ENCODE data around the gene REX1BD. TPM values are rescaled to one million over a fixed set of nuclear protein-coding genes. Genes with fewer than 3 reads are reported as not detected.

REX1BD gene
- total and polyA plus RNA-seq, 2 donors (not counting 3 experiments of a cell fraction or from before 2014, with no cell fraction given): 64.4 to 90.9 TPM

DNA sequence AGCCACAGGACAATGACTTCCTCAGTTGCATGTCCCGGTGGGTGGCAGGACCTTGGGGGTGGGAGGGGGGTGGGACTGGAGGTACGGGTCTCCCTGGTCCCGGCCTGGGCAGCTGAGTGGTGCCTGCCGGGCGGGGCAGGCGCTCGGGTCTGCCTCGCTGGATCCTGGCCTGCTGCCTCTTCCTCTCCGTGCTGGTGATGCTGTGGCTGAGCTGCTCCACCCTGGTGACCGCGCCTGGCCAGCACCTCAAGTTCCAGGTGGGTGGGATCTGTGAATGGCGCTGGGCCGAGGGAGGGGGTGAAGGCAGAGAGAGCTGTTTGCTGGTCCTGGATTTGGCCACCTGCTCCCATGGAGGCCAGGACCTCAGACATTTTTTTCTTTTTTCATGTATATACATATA lies 29.6 kb downstream of the REX1BD start:
- Histone ChIP-seq H3K36me3 (ENCODE audit: control insufficient read depth in 2 of 2, extremely low read depth in 1 of 2, insufficient read depth in 2 of 2, low read length in 2 of 2) (no peaks in the 10 kb centered on the region), H3K9me1 (replicated peaks; ENCODE audit: control insufficient read depth, extremely low read depth, insufficient read depth, low read length) (no peaks in the 10 kb centered on the region), H3K4me2 (ENCODE audit: insufficient read depth, low read length) (no peak overlapping the region), H2AFZ (ENCODE audit: low read depth, low read length) (no peak overlapping the region), H3K4me1 (ENCODE audit: control insufficient read depth, extremely low read depth, insufficient read depth, low read length) (no peaks in the 10 kb centered on the region), H3K27ac (ENCODE audit: insufficient read depth, low read depth, low read length) (no peak overlapping the region), H3K9me3 (replicated peaks; ENCODE audit: control insufficient read depth, insufficient read depth, low read length) (no peaks in the 10 kb centered on the region), H3K27me3 (ENCODE audit: control insufficient read depth in 2 of 2, insufficient read depth in 2 of 2, low read length in 2 of 2) (peaks cover 14% of the 10 kb centered on the region in 2 experiments), H3K9ac (replicated peaks; ENCODE audit: extremely low read depth, insufficient read depth, low read length) (no peak overlapping the region), H4K20me1 (replicated peaks; ENCODE audit: control insufficient read depth, extremely low read depth, insufficient read depth, low read length) (no peaks in the 10 kb centered on the region), H3K79me2 (ENCODE audit: control insufficient read depth, insufficient read depth, low read length) (no peaks in the 10 kb centered on the region), H3K4me3 (replicated peaks in 1 of 3; ENCODE audit: insufficient read depth in 1 of 3, low read depth in 1 of 3, low read length in 3 of 3) (no peak overlapping the region)
- DNase-seq (ENCODE audit: low read depth, low spot score) (no peak), FAIRE-seq (no peak)
- ChIA-PET POLR2A (no interaction called here), CTCF (no interaction called here)
- BruUV-seq (replicated peaks): no TSS peak
- dilution Hi-C loops (cut with MboI; ENCODE audit: extremely low pct_ligation_motif_present, low sequenced_read_pairs) (no loop called here), intact Hi-C loops (cut with micrococcal nuclease) (no loop called here)
- TF ChIP-seq POLR2A (IDR thresholded peaks at IDR 0.05; ENCODE audit: low read depth, low read length): no peak
- no peak for TF ChIP-seq EZH2 (IDR thresholded peaks at IDR 0.05; ENCODE audit: borderline replicate concordance, low read depth, low read length, severe bottlenecking)
- TF ChIP-seq, protein P1, sequence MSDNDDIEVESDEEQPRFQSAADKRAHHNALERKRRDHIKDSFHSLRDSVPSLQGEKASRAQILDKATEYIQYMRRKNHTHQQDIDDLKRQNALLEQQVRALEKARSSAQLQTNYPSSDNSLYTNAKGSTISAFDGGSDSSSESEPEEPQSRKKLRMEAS (IDR thresholded peaks at IDR 0.05; ENCODE audit: insufficient read depth, insufficient read length): no peak
- TF ChIP-seq FOS (IDR thresholded peaks at IDR 0.05; ENCODE audit: borderline replicate concordance, insufficient read depth, low read length): no peak
- no peak for TF ChIP-seq POLR2AphosphoS5 (IDR thresholded peaks at IDR 0.05; ENCODE audit: insufficient read depth, low read depth, low read length)
- no peak for TF ChIP-seq GATA2 (IDR thresholded peaks at IDR 0.05; ENCODE audit: insufficient read depth, insufficient read length, low read depth, low read length)
- TF ChIP-seq JUN (IDR thresholded peaks at IDR 0.05; ENCODE audit: borderline replicate concordance, insufficient read depth, insufficient read length, low read depth): no peak
- no peak for TF ChIP-seq MYC (IDR thresholded peaks at IDR 0.05; ENCODE audit: low read depth, low read length)
- TF ChIP-seq, protein P2, sequence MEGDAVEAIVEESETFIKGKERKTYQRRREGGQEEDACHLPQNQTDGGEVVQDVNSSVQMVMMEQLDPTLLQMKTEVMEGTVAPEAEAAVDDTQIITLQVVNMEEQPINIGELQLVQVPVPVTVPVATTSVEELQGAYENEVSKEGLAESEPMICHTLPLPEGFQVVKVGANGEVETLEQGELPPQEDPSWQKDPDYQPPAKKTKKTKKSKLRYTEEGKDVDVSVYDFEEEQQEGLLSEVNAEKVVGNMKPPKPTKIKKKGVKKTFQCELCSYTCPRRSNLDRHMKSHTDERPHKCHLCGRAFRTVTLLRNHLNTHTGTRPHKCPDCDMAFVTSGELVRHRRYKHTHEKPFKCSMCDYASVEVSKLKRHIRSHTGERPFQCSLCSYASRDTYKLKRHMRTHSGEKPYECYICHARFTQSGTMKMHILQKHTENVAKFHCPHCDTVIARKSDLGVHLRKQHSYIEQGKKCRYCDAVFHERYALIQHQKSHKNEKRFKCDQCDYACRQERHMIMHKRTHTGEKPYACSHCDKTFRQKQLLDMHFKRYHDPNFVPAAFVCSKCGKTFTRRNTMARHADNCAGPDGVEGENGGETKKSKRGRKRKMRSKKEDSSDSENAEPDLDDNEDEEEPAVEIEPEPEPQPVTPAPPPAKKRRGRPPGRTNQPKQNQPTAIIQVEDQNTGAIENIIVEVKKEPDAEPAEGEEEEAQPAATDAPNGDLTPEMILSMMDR (IDR thresholded peaks at IDR 0.05; ENCODE audit: extremely low read depth in 1 of 2, insufficient read depth in 1 of 2, low read depth in 1 of 2, low read length in 2 of 2): no peak
